NAMALWA (cell line): ENCODE data around the gene DHRS1.

Source experiments
- DNase-seq: peaks from one replicate; pipeline ENCODE4 v3.0.0-alpha.2; 2015; ENCODE audit warnings: low spot score

DHRS1 gene

GRCh38 chr14:24262821-24263733 lies 36.5 kb downstream of the DHRS1 start, which contains the start of gene TGM1:
TGM1 (minus strand) TSS chr14:24263177; CDS start chr14:24262352, 825 bp downstream.
- DNase-seq: no peak

- DNase-seq: no peak
These were observed 37.6 kb downstream of the DHRS1 start for GRCh38 chr14:24261969-24262327.

- no peak for DNase-seq
These were observed 38.2 kb downstream of the DHRS1 start for GRCh38 chr14:24261256-24261968.

GRCh38 chr14:24260780-24261157 lies 38.8 kb downstream of the DHRS1 start:
- no peak for DNase-seq

GRCh38 chr14:24260026-24260779 lies 39.4 kb downstream of the DHRS1 start:
- no peak for DNase-seq

- no peak for DNase-seq
These were observed 40.1 kb downstream of the DHRS1 start for GRCh38 chr14:24259282-24260025.

- DNase-seq: no peak
These were observed 40.9 kb downstream of the DHRS1 start for GRCh38 chr14:24258548-24259265.

GRCh38 chr14:24258119-24258518 lies 41.5 kb downstream of the DHRS1 start:
- DNase-seq: no peak

GRCh38 chr14:24256960-24257359 lies 42.6 kb downstream of the DHRS1 start:
- no peak for DNase-seq

GRCh38 chr14:24255931-24256711 lies 43.5 kb downstream of the DHRS1 start:
- DNase-seq: no peak

GRCh38 chr14:24255438-24255837 lies 44.1 kb downstream of the DHRS1 start:
- no peak for DNase-seq

GRCh38 chr14:24254630-24255392 lies 44.8 kb downstream of the DHRS1 start:
- no peak for DNase-seq

GRCh38 chr14:24253936-24254335 lies 45.6 kb downstream of the DHRS1 start:
- no peak for DNase-seq

- no peak for DNase-seq
These were observed 47.1 kb downstream of the DHRS1 start for GRCh38 chr14:24252289-24253124.

- DNase-seq: no peak
These were observed 47.7 kb downstream of the DHRS1 start for GRCh38 chr14:24251880-24252288.

GRCh38 chr14:24250354-24250753 lies 49.2 kb downstream of the DHRS1 start:
- DNase-seq: no peak

GRCh38 chr14:24249230-24250021 lies 50.2 kb downstream of the DHRS1 start:
- DNase-seq: no peak

GRCh38 chr14:24247422-24247821 lies 52.2 kb downstream of the DHRS1 start:
- no peak for DNase-seq
